Jurkat, Clone E6-1 (cell line): ENCODE data around the gene OPCML.

Experiments used
- DNase-seq: peaks from one replicate; pipeline ENCODE4 v3.0.0-alpha.2; 2011; ENCODE audit warnings: low read depth, low spot score
- H3K4me3 ChIP-seq: 2 replicates; pipeline ENCODE4 v1.5.1; 2011; ENCODE audit warnings: mild to moderate bottlenecking, low read length, control low read depth, moderate library complexity

The OPCML gene

DNA sequence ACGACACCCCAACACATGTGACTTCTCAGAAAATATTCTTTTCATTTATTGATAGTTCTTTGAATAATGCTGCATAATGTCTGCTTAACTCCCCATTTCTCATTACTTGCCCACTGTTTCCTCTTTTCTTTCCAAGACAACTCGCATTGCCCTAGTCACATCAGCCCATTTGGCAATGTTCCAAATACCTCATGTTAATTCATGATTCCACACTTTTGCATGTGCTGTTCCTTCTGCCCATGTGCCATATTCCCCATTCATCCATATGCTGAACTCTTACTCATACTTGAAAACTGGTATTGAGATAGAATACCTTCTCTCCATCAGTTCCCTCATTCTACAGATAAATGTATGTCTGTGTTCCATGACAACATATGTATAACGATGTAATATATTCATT, 993.7 kb downstream of the OPCML start:
- no peak overlapping the region for H3K4me3 ChIP-seq
- DNase-seq, result no peak

DNA sequence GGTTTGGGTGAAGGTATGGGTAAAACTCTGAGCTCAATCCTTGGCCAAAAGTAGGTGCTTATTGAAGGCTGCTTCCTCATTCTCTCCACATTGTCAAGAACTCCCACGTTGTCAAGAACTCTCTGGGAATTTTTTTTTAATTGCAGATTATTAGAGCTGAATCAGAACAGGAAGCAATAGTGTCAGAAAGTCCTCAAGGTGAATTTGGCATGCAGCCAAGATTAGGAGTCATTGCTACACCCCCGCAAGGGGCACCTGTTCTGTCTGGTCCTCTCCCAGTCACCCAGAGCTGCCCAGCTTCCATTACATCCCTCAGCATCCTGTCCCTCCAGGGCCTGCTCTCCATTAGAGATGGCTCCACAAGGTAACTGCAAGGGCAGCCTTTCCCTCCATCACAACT, 996.5 kb downstream of the OPCML start:
- DNase-seq, result no peak
- H3K4me3 ChIP-seq, result no peak overlapping the region

DNA sequence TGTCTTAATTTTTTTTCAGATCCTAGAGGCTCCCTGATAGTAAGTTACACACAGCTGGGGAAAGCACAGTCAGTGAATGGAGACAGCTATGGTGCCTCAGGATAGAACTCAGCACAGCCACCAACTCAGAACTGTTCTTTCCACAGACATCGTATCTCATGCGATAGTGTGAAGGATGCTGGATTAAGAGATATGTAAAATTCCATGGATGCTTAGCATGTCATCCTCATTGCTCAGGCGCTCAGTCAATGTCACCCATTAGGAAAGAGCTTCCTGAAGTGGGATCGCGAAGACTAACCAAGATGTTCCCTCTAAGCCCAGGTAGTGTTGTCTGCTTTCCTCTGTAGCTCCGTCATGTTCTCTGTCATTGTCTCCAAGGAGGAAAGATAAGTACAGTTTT, 1000.4 kb downstream of the OPCML start:
- DNase-seq, result no peak
- no peak overlapping the region for H3K4me3 ChIP-seq

DNA sequence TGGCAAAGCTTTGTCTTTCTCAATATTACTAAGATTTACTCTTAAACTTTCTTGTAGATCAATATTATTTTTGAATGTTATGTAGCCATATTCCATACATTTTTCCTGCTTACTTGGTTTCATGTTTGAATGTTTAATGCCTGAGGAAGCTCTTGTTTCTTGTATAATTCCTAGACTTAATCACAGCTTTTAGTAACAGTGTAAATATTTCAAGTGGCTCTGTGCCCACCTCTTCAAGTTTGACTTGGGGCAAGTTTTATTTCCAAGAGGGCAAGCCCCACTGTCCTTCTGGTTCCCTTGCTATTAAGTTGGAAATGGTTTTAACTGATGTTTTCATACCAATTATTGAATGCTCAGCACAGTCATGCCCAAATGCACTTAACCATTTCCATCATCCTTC, 1004.1 kb downstream of the OPCML start:
- no peak for DNase-seq
- H3K4me3 ChIP-seq, result no peak overlapping the region

DNA sequence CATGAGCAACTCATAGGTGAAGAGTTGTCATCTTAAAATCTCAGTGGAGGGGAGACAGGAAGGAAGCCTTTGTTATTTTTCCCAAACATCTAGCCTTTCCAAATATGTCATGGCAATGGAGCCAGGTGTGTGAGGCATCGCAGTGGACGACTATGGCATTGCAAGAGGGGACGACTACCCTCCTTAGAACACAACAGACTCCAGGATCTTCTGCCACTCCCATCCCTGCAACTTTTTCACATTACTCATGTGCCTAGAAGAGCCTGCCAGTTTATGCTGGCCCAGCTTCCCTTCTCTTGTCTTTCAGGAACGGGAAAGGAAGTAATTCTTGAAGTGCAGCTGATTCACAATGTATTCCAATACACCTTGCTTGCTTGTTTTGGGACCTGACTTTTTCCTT, 1008.4 kb downstream of the OPCML start:
- no peak overlapping the region for H3K4me3 ChIP-seq
- no peak for DNase-seq

DNA sequence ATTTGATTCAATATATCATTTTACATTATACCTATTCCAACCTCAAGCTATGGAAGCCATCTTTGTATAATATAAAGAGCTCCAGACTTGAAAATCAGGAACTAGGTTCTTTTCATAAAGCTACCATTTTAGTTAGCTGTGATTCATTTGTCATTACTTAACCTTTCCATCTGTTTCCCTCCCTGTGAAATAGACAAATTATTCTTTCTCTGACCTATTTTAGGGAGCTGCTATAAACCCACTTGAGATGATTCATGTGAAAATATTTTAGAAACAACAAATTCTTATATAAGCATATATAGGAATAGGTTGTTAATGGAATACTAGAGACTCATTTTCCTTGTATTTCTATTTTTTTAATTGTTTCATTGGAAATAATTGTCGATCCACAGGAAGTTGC, 1012.1 kb downstream of the OPCML start:
- H3K4me3 ChIP-seq, result no peak overlapping the region
- DNase-seq, result no peak

DNA sequence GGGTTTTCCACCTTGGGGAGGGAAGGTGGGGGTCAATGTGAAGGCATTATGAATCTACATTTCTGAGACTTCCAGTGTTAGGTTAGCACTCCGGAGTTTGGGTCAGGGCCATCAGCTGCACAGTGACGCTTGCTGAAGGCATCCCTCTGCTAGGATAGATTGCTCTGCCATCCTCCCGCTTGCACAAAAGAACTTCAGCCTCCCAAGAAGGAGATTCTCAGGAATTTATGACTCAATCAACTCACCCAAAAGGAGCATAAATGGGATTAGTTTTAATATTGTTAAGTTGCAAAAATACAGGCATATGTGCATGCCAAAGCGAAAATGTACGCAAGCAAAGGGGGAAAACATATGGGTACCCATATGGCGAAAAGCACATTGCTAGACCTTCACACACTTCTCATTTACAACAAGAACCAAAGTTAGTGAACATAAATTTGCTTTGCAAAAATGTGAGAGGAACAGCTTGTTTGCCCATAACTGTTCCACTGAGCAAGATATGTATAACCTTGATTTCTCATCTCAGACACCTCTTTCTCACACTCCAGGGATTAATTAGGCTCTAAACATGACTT, 1013.0 kb downstream of the OPCML start:
- DNase-seq, result no peak
- no peak overlapping the region for H3K4me3 ChIP-seq

DNA sequence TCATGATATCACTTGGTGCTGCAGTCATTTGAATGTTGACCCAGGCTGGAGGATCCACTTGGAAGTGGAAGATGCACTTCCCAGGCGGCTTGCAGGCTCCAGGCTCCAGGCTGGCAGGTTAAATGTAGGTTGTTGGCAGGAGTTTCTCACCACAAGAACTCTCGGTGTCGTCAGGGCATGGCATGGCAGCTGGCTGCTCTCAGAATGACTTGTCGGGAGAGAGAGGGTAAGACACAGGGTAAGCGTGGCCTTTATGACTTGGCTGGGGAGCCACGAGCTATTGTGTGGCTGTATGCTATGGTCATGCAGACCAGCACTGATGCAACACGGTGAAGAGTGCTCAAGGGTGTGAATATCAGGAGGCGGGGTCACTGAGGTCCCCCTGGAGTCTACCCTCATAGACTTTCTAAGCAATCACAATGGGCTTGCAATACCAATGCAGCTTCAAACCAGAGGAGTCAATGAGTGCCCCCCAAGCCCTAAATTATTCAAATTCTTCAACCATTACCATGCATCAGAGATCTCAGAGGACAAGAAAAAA, 1027.7 kb downstream of the OPCML start:
- H3K4me3 ChIP-seq, result no peak overlapping the region
- DNase-seq, result no peak

DNA sequence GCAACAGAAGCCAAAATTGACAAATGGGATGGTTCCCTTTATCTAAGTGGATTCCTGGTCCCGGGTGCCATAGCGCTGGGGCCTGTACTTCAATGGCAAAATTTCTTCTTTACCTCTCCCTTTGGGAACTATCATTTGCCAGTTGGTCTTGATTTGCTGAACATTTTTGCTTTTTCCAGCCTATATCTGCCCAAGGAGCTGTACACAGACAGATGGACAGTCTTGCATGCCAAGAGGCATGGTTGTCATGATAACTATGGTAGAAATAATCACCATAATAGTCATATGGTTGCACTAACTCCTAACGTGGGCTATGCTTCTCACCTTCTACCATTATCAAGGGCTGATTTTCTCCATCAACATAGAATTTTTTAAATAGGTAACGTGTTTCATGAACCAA, 1030.9 kb downstream of the OPCML start:
- no peak for DNase-seq

DNA sequence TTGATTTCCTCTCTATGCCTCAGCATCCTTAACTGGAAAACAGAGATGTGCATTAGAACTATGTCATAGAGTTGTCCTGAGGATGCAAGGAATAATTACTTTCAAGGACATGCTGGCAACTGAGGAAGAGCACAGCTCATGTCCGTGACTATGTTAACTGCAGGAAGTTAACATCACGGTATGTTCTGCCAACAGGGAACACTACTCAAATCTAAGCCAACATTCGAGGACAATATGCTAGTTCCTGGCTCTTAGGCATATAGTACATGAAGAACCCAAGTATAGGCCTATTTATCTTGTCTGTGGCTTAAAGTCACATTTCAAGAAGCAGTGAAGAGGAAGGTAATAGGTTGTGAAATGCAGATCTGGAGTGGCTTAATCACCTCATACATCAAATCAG, 1032.6 kb downstream of the OPCML start:
- no peak overlapping the region for H3K4me3 ChIP-seq
- DNase-seq, result no peak

More for the DNA sequence above, 1030.9 kb downstream of the OPCML start:
- H3K4me3 ChIP-seq, result no peak overlapping the region

DNA sequence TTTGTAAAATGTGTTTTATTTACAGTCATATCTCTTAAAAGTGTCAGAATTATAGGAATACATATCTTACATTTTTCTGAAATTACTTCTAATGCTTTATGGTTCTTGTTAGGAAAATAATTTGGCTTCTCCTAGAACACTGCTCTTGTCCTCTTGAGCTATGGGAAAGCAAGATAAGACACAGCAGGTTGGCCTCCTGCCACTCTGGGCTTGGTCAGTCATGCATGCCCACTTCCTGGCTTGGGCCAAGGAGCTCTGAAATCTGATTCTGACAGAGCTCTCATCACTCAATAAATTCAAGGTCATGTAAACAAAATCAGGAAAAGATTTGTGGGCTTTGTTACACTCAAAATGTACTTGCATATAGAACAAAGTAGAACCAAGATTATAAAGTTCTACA, 1036.0 kb downstream of the OPCML start:
- no peak for DNase-seq

DNA sequence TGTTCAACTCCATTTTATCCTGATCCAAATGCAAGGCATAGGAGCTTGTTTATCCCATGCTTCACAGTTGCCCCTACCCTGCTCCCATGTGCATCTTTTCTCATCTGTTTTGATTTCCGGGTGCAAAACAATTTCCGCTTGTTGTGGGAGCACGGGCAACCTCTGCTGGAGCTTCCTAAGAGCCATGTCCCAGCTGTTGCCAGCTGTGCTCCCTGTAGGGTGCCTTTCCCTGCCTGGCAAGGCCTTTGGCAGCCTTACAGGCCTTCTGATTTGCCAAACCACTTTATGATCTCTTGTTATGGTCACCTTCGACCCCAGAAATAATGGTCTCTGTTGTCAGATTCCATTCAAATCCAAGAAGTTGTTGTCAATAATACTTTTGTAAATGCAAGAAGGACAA, 1038.5 kb downstream of the OPCML start:
- no peak overlapping the region for H3K4me3 ChIP-seq
- DNase-seq, result no peak

More for the DNA sequence above, 1036.0 kb downstream of the OPCML start:
- H3K4me3 ChIP-seq, result no peak overlapping the region

DNA sequence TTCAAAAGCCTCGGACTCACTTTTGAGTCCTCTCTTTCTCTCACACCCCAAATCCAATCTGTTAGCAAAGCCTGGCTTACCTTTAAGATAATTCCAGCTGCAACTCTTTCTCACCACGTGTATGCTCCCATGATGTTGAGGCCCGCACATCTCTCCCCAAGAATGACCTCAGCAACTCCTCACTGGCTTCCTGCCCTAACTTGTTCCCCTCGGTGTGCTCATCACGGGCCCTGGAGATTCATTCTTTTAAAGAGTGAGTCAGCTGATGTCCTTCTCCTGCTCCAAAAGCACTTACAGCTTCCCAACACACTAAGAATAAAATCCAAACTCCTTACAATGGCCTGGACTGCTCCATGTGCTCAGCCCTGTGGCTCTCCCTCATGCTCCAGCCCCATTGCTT, 1041.3 kb downstream of the OPCML start:
- H3K4me3 ChIP-seq, result no peak overlapping the region
- DNase-seq, result no peak

DNA sequence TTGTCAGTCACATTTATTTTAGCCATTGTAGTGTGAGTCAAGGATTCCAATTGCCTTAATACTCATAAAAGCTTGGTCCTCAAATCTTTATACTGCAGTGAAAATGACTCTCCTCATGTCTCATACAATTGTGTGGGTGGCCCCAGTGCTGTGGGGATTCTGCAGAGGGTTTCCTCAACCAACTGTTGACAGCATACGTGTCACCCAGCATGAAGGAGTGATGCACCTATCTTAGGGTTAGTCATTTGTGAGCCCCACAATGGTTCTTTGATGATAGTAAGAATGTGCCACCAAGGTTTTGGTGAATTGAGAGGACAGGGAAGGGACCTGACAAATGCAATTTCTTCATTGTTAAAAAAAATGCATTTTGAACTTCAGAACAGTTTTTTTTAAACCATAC, 1046.2 kb downstream of the OPCML start:
- no peak overlapping the region for H3K4me3 ChIP-seq

DNA sequence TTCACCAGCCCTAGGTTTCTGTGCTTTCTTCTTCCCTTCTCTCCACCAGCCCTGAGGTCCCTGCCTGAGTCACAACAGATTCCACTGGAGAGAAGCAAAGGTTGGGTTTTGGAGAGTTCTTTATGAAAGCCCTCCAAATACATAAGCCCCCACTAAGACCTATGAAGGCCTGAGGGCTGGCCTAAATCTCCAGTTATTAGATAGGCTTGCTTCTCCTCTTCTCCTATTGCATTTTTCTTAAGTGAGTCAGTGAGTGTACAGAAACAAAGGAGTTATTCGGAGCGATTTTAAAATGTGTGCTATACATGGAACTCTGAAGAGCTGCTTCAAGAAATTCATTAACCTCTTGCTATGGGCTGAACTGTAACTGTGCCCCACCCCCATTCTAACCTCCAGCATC, 1057.3 kb downstream of the OPCML start:
- no peak for DNase-seq
- H3K4me3 ChIP-seq, result no peak overlapping the region

More for the DNA sequence above, 1046.2 kb downstream of the OPCML start:
- no peak for DNase-seq

DNA sequence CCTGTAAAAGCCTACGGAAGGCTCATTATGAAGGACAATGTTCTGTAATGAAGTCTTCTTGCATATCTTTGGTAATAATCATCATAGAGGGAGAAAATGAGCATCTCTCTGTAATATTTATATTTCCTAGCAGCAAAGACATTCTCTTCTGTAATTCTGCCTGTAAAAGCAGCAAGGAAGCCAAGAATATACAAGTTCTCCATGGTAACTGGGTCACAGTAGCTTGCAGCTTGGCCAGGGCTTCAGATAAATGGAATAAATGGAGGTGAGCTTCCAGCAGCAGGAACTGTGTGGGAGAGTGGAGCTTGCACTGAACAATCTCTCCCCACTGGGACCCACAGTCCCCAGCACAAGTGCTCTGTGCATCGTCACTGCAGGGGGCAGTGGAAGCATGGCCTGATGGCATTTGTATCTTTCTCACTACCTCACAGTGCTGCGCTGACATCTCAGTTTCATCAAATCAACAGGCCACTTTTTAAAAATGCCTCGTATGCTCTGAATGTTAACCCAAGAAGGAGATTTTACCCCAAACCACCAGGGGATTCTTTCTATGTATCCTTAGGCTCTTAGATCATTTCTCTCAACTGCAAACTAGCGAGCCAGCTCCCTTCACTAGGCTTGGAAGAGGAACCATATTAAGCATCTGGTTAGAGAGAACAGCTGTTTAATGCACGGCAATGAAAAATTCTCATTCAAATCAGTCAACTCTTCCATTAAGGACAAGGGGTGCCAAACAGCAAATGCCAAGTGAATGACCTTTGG, 1059.7 kb downstream of the OPCML start:
- no peak overlapping the region for H3K4me3 ChIP-seq
- no peak for DNase-seq

DNA sequence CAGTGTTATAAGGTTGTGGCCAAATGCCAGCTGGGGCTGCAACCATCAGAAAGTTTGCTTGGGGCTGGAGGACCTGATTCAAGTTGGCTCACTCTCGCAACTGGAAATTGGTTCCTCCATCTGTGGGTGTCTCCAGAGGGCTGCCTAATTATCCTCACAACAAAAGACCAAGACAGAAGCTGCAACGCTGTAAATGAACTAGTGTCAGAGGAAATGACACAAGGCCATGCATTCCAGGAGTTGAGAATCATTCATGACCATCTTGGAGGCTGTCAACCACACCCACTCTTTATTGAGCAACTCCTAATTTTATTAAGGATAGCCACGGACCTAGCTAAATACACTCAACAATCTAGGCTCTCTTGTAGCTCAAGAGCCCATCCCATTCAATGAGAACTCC, 1060.8 kb downstream of the OPCML start:
- DNase-seq, result no peak
- no peak overlapping the region for H3K4me3 ChIP-seq

DNA sequence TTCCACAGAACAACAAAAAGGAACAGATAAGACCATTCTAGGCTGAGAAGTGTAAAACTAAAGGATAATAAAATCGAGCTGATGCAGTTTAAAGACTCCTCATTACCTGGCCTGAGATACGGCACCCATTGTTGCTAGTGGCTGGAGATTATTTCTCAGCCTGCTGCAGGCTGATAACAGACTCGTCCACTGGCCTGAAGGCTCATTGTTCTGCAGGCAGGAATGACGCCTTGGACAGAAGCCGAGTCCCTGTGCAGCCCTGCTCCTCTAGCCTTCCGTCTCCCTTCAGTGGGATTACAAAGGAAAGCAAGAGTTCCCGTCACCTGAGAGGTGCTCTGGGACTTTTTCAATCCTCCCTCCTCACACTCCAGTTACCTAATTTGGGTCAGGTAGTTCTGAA, 1065.3 kb downstream of the OPCML start:
- H3K4me3 ChIP-seq, result no peak overlapping the region
- no peak for DNase-seq

DNA sequence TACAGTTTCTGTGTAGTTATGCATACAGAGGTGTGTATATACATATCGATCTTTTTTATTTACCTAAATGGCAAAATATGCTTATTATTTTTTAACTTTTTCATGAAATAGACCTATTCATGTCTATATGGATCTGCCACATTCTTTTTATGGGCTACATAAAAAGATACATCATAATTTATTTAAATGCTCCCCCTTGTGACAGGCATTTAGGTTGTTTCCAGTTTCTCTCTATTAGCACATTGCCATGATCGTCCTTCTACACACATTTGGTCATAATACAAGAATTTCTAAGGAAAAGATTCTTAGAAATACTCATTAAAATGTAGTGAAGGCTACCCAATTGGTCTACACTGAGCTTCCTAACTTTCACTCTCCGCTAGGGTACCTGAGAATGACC, 1067.4 kb downstream of the OPCML start:
- no peak overlapping the region for H3K4me3 ChIP-seq
- no peak for DNase-seq

DNA sequence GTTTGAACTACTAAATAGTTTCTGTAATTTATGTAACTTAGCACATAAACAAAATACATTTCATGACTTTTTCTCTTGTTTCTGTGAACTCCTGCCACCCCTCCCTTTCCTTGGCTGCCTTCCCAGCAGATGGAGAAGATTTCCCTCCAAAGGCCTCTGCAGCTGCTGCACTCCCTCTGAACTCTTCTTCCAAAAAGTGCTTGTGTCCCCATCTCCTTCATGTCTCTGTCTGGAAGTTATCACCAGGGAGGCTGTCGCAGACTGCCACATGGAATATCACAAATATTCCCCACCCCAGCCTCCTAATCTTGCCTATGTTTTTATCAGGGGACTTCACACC, 1068.3 kb downstream of the OPCML start:
- no peak for DNase-seq

More for the DNA sequence above, 1068.3 kb downstream of the OPCML start:
- H3K4me3 ChIP-seq, result no peak overlapping the region
